Neural cell (in vitro differentiated cells): Measurements from ENCODE around the gene DNAJB9. TPM values are rescaled to one million over a fixed set of nuclear protein-coding genes. Genes with fewer than 3 reads are reported as not detected.

Experiments
- H2AFZ ChIP-seq: fragments of 200-600, 300-800 bp; sonication (generic), shearing (Covaris generic); 2 replicates; pipeline ENCODE4 v1.6.0; 2014; ENCODE audit warnings: low read depth, mild to moderate bottlenecking, antibody characterized with exemption, low read length, moderate library complexity
- H3F3A ChIP-seq: fragments of 200-600 bp; shearing (Covaris generic); 2 replicates; pipeline ENCODE4 v1.6.1; 2016; ENCODE audit warnings: mild to moderate bottlenecking, moderate library complexity, mixed read lengths, antibody characterized with exemption, low read length; ENCODE audit not compliant: insufficient read depth, poor library complexity, severe bottlenecking
- H3K27ac ChIP-seq: fragments of 200-600, 300-800 bp; sonication (generic), shearing (Covaris generic); 2 replicates; pipeline ENCODE4 v1.5.1; 2014; ENCODE audit warnings: mild to moderate bottlenecking, low read length, moderate library complexity
- H3K27me3 ChIP-seq: fragments of 300-800, 200-600 bp; sonication (generic), shearing (Covaris generic); 2 replicates; pipeline ENCODE4 v1.6.0; 2014; ENCODE audit warnings: mild to moderate bottlenecking, low read depth, low read length, moderate library complexity; ENCODE audit not compliant: insufficient read depth
- H3K36me3 ChIP-seq: fragments of 300-800, 200-600 bp; sonication (generic), shearing (Covaris generic); 2 replicates; pipeline ENCODE4 v1.5.1; 2014; ENCODE audit warnings: mild to moderate bottlenecking, antibody characterized with exemption, low read length, moderate library complexity; ENCODE audit not compliant: insufficient read depth
- H3K4me2 ChIP-seq: fragments of 300-800, 200-600 bp; sonication (generic), shearing (Covaris generic); 2 replicates; pipeline ENCODE4 v1.6.0; 2014; ENCODE audit warnings: mild to moderate bottlenecking, low read length
- H3K4me3 ChIP-seq: fragments of 300-800, 200-600 bp; sonication (generic), shearing (Covaris generic); 2 replicates; pipeline ENCODE4 v1.5.1; 2014; ENCODE audit warnings: mild to moderate bottlenecking, low read length, moderate library complexity
- H3K79me2 ChIP-seq: fragments of 200-600 bp; shearing (Covaris generic); replicated peaks from 2 replicates; pipeline ENCODE4 v1.6.0; 2014; ENCODE audit warnings: mild to moderate bottlenecking, low read length, moderate library complexity; ENCODE audit not compliant: insufficient read depth
- H3K9ac ChIP-seq: fragments of 300-800, 200-600 bp; sonication (generic), shearing (Covaris generic); 2 replicates; pipeline ENCODE4 v1.6.1; 2016; ENCODE audit warnings: mild to moderate bottlenecking, low read length, mixed read lengths
- H3K9me2 ChIP-seq: fragments of 200-600 bp; shearing (Covaris generic); 2 replicates; pipeline ENCODE4 v1.6.1; 2016; ENCODE audit warnings: mild to moderate bottlenecking, low read length, mixed read lengths; ENCODE audit not compliant: insufficient read depth
- H3K9me3 ChIP-seq: fragments of 200-600, 300-800 bp; sonication (generic), shearing (Covaris generic); 2 replicates; pipeline ENCODE4 v1.6.1; 2016; ENCODE audit warnings: mild to moderate bottlenecking, mixed run types, low read length, moderate library complexity, mixed read lengths
- H4K20me1 ChIP-seq: fragments of 200-600 bp; shearing (Covaris generic); 2 replicates; pipeline ENCODE4 v1.6.1; 2016; ENCODE audit warnings: mild to moderate bottlenecking, mixed run types; ENCODE audit not compliant: insufficient read depth
- EP300 ChIP-seq: fragments of 450-650 bp; conservative IDR thresholded peaks from 2 replicates; pipeline ENCODE4 v1.6.1; 2014; ENCODE audit warnings: antibody characterized with exemption, mild to moderate bottlenecking, moderate library complexity; ENCODE audit not compliant: poor library complexity, severe bottlenecking
- MXI1 ChIP-seq: fragments of 450-650 bp; conservative IDR thresholded peaks from 2 replicates; pipeline ENCODE4 v1.6.1; 2014; ENCODE audit warnings: antibody characterized with exemption, mild to moderate bottlenecking; ENCODE audit not compliant: poor library complexity, severe bottlenecking
- POLR2AphosphoS5 ChIP-seq: IDR thresholded peaks from 2 replicates; pipeline ENCODE4 v1.6.1; 2012
- RAD21 ChIP-seq: fragments of 450-650 bp; conservative IDR thresholded peaks from 2 replicates; pipeline ENCODE4 v1.6.1; 2014; ENCODE audit warnings: antibody characterized with exemption, mild to moderate bottlenecking, moderate library complexity
- SMC3 ChIP-seq: fragments of 450-650 bp; conservative IDR thresholded peaks from 2 replicates; pipeline ENCODE4 v1.6.1; 2014; ENCODE audit warnings: antibody characterized with exemption, mild to moderate bottlenecking, moderate library complexity; ENCODE audit not compliant: poor library complexity
- polyA plus RNA-seq: library from polyadenylated mRNA; depleted of rRNA; stranded (reverse); fragments of >200 nt; gene quantifications from 2 replicates; pipeline ENCODE4 v1.2.3, GENCODE V29; 2014
- TF ChIP-seq, protein P1 (sequence below): fragments of 450-650 bp; IDR thresholded peaks from 2 replicates; pipeline ENCODE4 v1.5.1; 2014; ENCODE audit warnings: antibody characterized with exemption, mild to moderate bottlenecking, moderate library complexity; ENCODE audit not compliant: poor library complexity, severe bottlenecking
- TF ChIP-seq, protein P2 (sequence below): IDR thresholded peaks from 2 replicates; pipeline ENCODE4 v1.6.1; 2012; ENCODE audit warnings: borderline replicate concordance

Gene DNAJB9
- polyA plus RNA-seq, 1 donor from 2014 or later, result 102 TPM

DNA sequence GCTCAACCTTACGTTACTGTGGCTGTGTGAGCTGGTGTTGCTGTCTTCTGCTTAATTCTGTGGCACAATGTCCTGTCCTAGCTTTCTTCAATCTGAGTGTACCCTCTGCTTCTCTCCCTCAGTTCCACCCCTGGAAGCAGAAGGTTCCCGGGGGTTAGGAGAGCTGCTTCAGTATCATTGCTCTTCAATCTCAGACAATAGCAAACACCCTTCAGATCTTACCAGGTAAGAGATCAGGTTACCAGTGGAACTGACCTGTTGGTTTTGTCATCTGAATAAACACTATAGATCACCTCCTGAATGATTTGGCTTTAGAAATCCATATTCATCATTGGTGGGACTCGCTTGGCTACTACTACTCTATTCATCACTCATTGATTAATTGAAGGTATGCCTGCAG lies 48.4 kb downstream of the DNAJB9 start:
- TF ChIP-seq POLR2AphosphoS5 (no peak), RAD21 (no peak), SMC3 (no peak)
- TF ChIP-seq, protein P1, sequence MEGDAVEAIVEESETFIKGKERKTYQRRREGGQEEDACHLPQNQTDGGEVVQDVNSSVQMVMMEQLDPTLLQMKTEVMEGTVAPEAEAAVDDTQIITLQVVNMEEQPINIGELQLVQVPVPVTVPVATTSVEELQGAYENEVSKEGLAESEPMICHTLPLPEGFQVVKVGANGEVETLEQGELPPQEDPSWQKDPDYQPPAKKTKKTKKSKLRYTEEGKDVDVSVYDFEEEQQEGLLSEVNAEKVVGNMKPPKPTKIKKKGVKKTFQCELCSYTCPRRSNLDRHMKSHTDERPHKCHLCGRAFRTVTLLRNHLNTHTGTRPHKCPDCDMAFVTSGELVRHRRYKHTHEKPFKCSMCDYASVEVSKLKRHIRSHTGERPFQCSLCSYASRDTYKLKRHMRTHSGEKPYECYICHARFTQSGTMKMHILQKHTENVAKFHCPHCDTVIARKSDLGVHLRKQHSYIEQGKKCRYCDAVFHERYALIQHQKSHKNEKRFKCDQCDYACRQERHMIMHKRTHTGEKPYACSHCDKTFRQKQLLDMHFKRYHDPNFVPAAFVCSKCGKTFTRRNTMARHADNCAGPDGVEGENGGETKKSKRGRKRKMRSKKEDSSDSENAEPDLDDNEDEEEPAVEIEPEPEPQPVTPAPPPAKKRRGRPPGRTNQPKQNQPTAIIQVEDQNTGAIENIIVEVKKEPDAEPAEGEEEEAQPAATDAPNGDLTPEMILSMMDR, result no peak
- no peaks in the 10 kb centered on the region for H3K9me2 ChIP-seq
- no peaks in the 10 kb centered on the region for H3K36me3 ChIP-seq
- H3K27me3 ChIP-seq, result no peaks in the 10 kb centered on the region
- H3K4me3 ChIP-seq, result no peak overlapping the region
- H3F3A ChIP-seq, result no peaks in the 10 kb centered on the region
- H4K20me1 ChIP-seq, result no peaks in the 10 kb centered on the region
- no peak overlapping the region for H2AFZ ChIP-seq
- H3K9ac ChIP-seq, result no peak overlapping the region
- H3K4me2 ChIP-seq, result no peak overlapping the region
- no peaks in the 10 kb centered on the region for H3K79me2 ChIP-seq
- H3K9me3 ChIP-seq, result no peaks in the 10 kb centered on the region
- no peak overlapping the region for H3K27ac ChIP-seq

- H3K9me2 ChIP-seq, result no peaks in the 10 kb centered on the region
- no peaks in the 10 kb centered on the region for H3F3A ChIP-seq
- no peaks in the 10 kb centered on the region for H3K9me3 ChIP-seq
- no peaks in the 10 kb centered on the region for H3K27me3 ChIP-seq
- no peaks in the 10 kb centered on the region for H3K79me2 ChIP-seq
- no peaks in the 10 kb centered on the region for H4K20me1 ChIP-seq
- TF ChIP-seq MXI1, result no peak
- no peak for TF ChIP-seq POLR2AphosphoS5
- no peak for TF ChIP-seq SMC3
- TF ChIP-seq, protein P2, sequence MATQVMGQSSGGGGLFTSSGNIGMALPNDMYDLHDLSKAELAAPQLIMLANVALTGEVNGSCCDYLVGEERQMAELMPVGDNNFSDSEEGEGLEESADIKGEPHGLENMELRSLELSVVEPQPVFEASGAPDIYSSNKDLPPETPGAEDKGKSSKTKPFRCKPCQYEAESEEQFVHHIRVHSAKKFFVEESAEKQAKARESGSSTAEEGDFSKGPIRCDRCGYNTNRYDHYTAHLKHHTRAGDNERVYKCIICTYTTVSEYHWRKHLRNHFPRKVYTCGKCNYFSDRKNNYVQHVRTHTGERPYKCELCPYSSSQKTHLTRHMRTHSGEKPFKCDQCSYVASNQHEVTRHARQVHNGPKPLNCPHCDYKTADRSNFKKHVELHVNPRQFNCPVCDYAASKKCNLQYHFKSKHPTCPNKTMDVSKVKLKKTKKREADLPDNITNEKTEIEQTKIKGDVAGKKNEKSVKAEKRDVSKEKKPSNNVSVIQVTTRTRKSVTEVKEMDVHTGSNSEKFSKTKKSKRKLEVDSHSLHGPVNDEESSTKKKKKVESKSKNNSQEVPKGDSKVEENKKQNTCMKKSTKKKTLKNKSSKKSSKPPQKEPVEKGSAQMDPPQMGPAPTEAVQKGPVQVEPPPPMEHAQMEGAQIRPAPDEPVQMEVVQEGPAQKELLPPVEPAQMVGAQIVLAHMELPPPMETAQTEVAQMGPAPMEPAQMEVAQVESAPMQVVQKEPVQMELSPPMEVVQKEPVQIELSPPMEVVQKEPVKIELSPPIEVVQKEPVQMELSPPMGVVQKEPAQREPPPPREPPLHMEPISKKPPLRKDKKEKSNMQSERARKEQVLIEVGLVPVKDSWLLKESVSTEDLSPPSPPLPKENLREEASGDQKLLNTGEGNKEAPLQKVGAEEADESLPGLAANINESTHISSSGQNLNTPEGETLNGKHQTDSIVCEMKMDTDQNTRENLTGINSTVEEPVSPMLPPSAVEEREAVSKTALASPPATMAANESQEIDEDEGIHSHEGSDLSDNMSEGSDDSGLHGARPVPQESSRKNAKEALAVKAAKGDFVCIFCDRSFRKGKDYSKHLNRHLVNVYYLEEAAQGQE, result no peak
- TF ChIP-seq EP300, result no peak
- H3K36me3 ChIP-seq, result no peaks in the 10 kb centered on the region
- no peak overlapping the region for H3K4me3 ChIP-seq
- no peak overlapping the region for H2AFZ ChIP-seq
- H3K9ac ChIP-seq, result no peak overlapping the region
- H3K4me2 ChIP-seq, result no peak overlapping the region
- H3K27ac ChIP-seq, result no peak overlapping the region
Measured at GRCh38 chr7:108623220-108623619, 53.5 kb downstream of the DNAJB9 start.

Other genes with a start within 250 kb of the DNAJB9 start
- 81.1 and 90.9 TPM in 2 replicates for gene NRCAM, start 113.4 kb upstream of the DNAJB9 start, polyA plus RNA-seq
- 75.9 and 85.1 TPM in 2 replicates for gene PNPLA8, start 43.7 kb upstream of the DNAJB9 start, polyA plus RNA-seq
- gene THAP5, start 168 bp upstream of the DNAJB9 start, polyA plus RNA-seq, result 41.4 and 49.4 TPM in 2 replicates